A549 (cell line): Measurements from ENCODE around the gene ROR1. TPM values are rescaled to one million over a fixed set of nuclear protein-coding genes. Genes with fewer than 3 reads are reported as not detected.

Source experiments
- ATAC-seq, 2 experiments: fragments of 200-7000 bp in 1 of 2; fragments of >200 bp in 1 of 2; cut with Nextera tagmentation in 1 of 2; cut with Tn5 transposase in 1 of 2; 3 replicates each; pipeline versions ENCODE4 v1.8.0 to v1.9.1; 2018 to 2020; ENCODE audit warnings: mild to moderate bottlenecking in 1 of 2, moderate library complexity in 1 of 2
- CTCF ChIA-PET: fragments of 300-600 bp; sonication (Branson Sonifier 250); formaldehyde crosslinking; extraction: SDS; loops from one replicate; lab custom pipeline; 2021; ENCODE audit warnings: antibody characterized with exemption, inconsistent platforms; lab: Yijun Ruan, JAX
- POLR2A ChIA-PET: fragments of 350-600 bp; formaldehyde crosslinking; extraction: SDS; loops from one replicate; lab custom pipeline; 2021; ENCODE audit warnings: antibody characterized with exemption, inconsistent platforms; lab: Yijun Ruan, JAX
- DNase-seq, 2 experiments: peaks; one replicate each; pipeline versions ENCODE4 v3.0.0 to v3.0.0-alpha.2; 2011 to 2016; ENCODE audit warnings: low read depth in 1 of 2, low spot score in 1 of 2
- FAIRE-seq: peaks from 2 replicates; lab custom pipeline; 2011; peaks lifted over from hg19 to GRCh38; lab: Jason Lieb, UNC
- H3K27ac ChIP-seq, 2 experiments: fragments of >200 bp; sonication (Bioruptor Twin); formaldehyde crosslinking; 3 replicates each; pipeline ENCODE4 v1.5.1; 2016 to 2017
- H3K4me1 ChIP-seq: fragments of >200 bp; sonication (Bioruptor Twin); formaldehyde crosslinking; 3 replicates; pipeline ENCODE4 v1.6.1; 2016
- H3K4me2 ChIP-seq: fragments of >200 bp; sonication (Bioruptor Twin); formaldehyde crosslinking; 3 replicates; pipeline ENCODE4 v1.6.1; 2016
- H3K4me3 ChIP-seq: fragments of >200 bp; sonication (Bioruptor Twin); formaldehyde crosslinking; 3 replicates; pipeline ENCODE4 v1.5.1; 2016
- H3K9me3 ChIP-seq: fragments of >200 bp; sonication (Bioruptor Twin); formaldehyde crosslinking; 3 replicates; pipeline ENCODE4 v1.6.1; 2016
- ATOH8 ChIP-seq: fragments of 250-450 bp; sonication (Bioruptor Pico); IDR thresholded peaks from 2 replicates; pipeline ENCODE4 v1.5.0; 2020; ENCODE audit warnings: low read depth, mild to moderate bottlenecking, moderate library complexity
- BHLHE40 ChIP-seq: IDR thresholded peaks from 2 replicates; pipeline ENCODE4 v1.6.1; 2012; ENCODE audit warnings: low read depth, low read length, inconsistent platforms
- CBX8 ChIP-seq: fragments of 200-600 bp; sonication (generic); IDR thresholded peaks from 2 replicates; pipeline ENCODE4 v1.6.1; 2016
- CEBPB ChIP-seq, 2 experiments: fragments of >200 bp in 1 of 2; sonication (Bioruptor Twin) in 1 of 2; formaldehyde crosslinking in 1 of 2; IDR thresholded peaks; 2 replicates each; pipeline ENCODE4 v1.6.1; 2012 to 2016
- CHD2 ChIP-seq: fragments of 150-350 bp; IDR thresholded peaks from 2 replicates; pipeline ENCODE4 v1.6.1; 2014; ENCODE audit warnings: low read length; ENCODE audit not compliant: partially characterized antibody
- CHD4 ChIP-seq: fragments of 200-600 bp; sonication (generic); IDR thresholded peaks from 2 replicates; pipeline ENCODE4 v1.6.1; 2016; ENCODE audit warnings: antibody characterized with exemption, mild to moderate bottlenecking, borderline replicate concordance
- CTCF ChIP-seq: fragments of >200 bp; sonication (Bioruptor Twin); formaldehyde crosslinking; IDR thresholded peaks from 3 replicates; pipeline ENCODE4 v1.5.1; 2016
- FOSB ChIP-seq: fragments of 250-450 bp; sonication (Bioruptor Pico); IDR thresholded peaks from 2 replicates; pipeline ENCODE4 v1.5.0; 2020; ENCODE audit warnings: mild to moderate bottlenecking, moderate library complexity
- HEYL ChIP-seq: fragments of 250-450 bp; sonication (Bioruptor Pico); IDR thresholded peaks from 2 replicates; pipeline ENCODE4 v1.8.0; 2021; ENCODE audit warnings: mild to moderate bottlenecking, moderate library complexity
- HOXA7 ChIP-seq: fragments of 250-450 bp; sonication (Bioruptor Pico); IDR thresholded peaks from 2 replicates; pipeline ENCODE4 v1.5.0; 2020; ENCODE audit warnings: mild to moderate bottlenecking, moderate library complexity
- MAZ ChIP-seq: fragments of 150-350 bp; IDR thresholded peaks from 2 replicates; pipeline ENCODE4 v1.6.1; 2014; ENCODE audit warnings: antibody characterized with exemption, low read depth, low read length, borderline replicate concordance
- PHF8 ChIP-seq: fragments of 200-600 bp; sonication (generic); IDR thresholded peaks from 2 replicates; pipeline ENCODE4 v1.6.1; 2016; ENCODE audit warnings: low read depth, mild to moderate bottlenecking, antibody characterized with exemption, moderate library complexity, borderline replicate concordance
- POLR2A ChIP-seq: IDR thresholded peaks from 2 replicates; pipeline ENCODE4 v1.6.1; 2012; ENCODE audit warnings: mild to moderate bottlenecking, low read length
- POLR2AphosphoS2 ChIP-seq: conservative IDR thresholded peaks from 2 replicates; pipeline ENCODE4 v1.6.1; 2012; ENCODE audit warnings: low read length, improper control_type of control experiment, inconsistent platforms
- RNF2 ChIP-seq: fragments of 200-600 bp; sonication (generic); IDR thresholded peaks from 2 replicates; pipeline ENCODE4 v1.6.1; 2016; ENCODE audit warnings: low read depth, mild to moderate bottlenecking, antibody characterized with exemption, moderate library complexity, borderline replicate concordance
- SREBF2 ChIP-seq: fragments of 450-650 bp; IDR thresholded peaks from 2 replicates; pipeline ENCODE4 v1.6.1; 2014; ENCODE audit warnings: mild to moderate bottlenecking, moderate library complexity
- USF2 ChIP-seq: fragments of 450-650 bp; IDR thresholded peaks from 2 replicates; pipeline ENCODE4 v1.6.1; 2014; ENCODE audit warnings: antibody characterized with exemption
- WGBS: methylation state at CpG from one replicate; pipeline ENCODE4 v1.1.6; 2017; ENCODE audit errors: missing lambda C conversion rate; 5-methylcytosine and 5-hydroxymethylcytosine counted together
- polyA plus RNA-seq, 4 experiments: library from polyadenylated mRNA; depleted of rRNA in 3 of 4; stranded (reverse); fragments of >200 nt; fragmentation: RNase III in 1 of 4; extraction: RNeasy Plus Mini Kit Qiagen cat#74134 plus additional on column Dnase treatment in 1 of 4; gene quantifications; 2 replicates in 3 of 4; 3 replicates in 1 of 4; pipeline ENCODE4 v1.2.3, GENCODE V29; 2011 to 2017

The ROR1 gene
- polyA plus RNA-seq, 2 of the 4 experiments (the other 2 are of a cell fraction), result 6.5 to 19.0 TPM

- ATAC-seq (peak in 1 of 2 experiments; percentile 23; a peak in 2 of 6 replicates), FAIRE-seq (no peak), DNase-seq (no peak)
- no peak overlapping the region for H3K4me2 ChIP-seq
- peaks cover 8% of the 10 kb centered on the region; the same call in 2 of the 3 replicates for H3K4me1 ChIP-seq
- no peaks in the 10 kb centered on the region for H3K9me3 ChIP-seq
- ChIA-PET POLR2A (no interaction called here), CTCF (interaction anchor here (0.7 kb wide), 1 partner anchor 9 kb away, joined by 4 read pairs; no protein-coding TSS in a partner anchor)
- TF ChIP-seq MAZ, result no peak
- TF ChIP-seq ATOH8 (CRISPR knock-in tag), result no peak
- no peak for TF ChIP-seq BHLHE40
- no peak for TF ChIP-seq CTCF
- TF ChIP-seq HEYL, result no peak
- TF ChIP-seq CBX8, result no peak
- TF ChIP-seq POLR2AphosphoS2, result no peak
- no peak overlapping the region for H3K4me3 ChIP-seq
- 85% methylated on average over 2 of the region's 3 CpGs for WGBS
- H3K27ac ChIP-seq, result peak overlapping the region in 1 of 2 experiments; percentile 67; a peak in 3 of 6 replicates
Observed at GRCh38 chr1:63859480-63860275, 85.9 kb downstream of the ROR1 start.

- H3K4me2 ChIP-seq, result no peak overlapping the region
- DNase-seq, result no peak
- 94% methylated on average over 6 of the region's 6 CpGs for WGBS
- no peak overlapping the region for H3K4me3 ChIP-seq
- CTCF ChIA-PET, result interaction anchor here (0.6 kb wide), 1 partner anchor 11 kb away, joined by 3 read pairs; no protein-coding TSS in a partner anchor
- no peaks in the 10 kb centered on the region for H3K9me3 ChIP-seq
- ATAC-seq, result no peak
- H3K27ac ChIP-seq, result no peak overlapping the region
- POLR2A ChIA-PET, result no interaction called here
- no peak for FAIRE-seq
- peaks cover 13% of the 10 kb centered on the region; the same call in 2 of the 3 replicates for H3K4me1 ChIP-seq
- TF ChIP-seq POLR2A (no peak), CHD2 (no peak), CEBPB (IDR thresholded peaks at IDR 0.05) (no peak)
Observed at GRCh38 chr1:63861052-63861691, 87.4 kb downstream of the ROR1 start.

- H3K4me3 ChIP-seq, result no peak overlapping the region
- no peak overlapping the region for H3K27ac ChIP-seq
- ChIA-PET POLR2A (no interaction called here), CTCF (interaction anchor here (1.2 kb wide), 1 partner anchor 189 kb away, joined by 4 read pairs; no protein-coding TSS in a partner anchor)
- 78% methylated on average over 3 of the region's 3 CpGs for WGBS
- no peak for TF ChIP-seq POLR2A
- TF ChIP-seq FOSB, result no peak
- no peak for TF ChIP-seq PHF8
- no peak for TF ChIP-seq USF2
- no peak for TF ChIP-seq SREBF2
- no peak for TF ChIP-seq RNF2
- TF ChIP-seq HOXA7, result no peak
- TF ChIP-seq CHD4, result no peak
- H3K4me2 ChIP-seq, result no peak overlapping the region
- FAIRE-seq, result no peak
- ATAC-seq, result no peak
- peaks cover 28% of the 10 kb centered on the region for H3K4me1 ChIP-seq
- no peaks in the 10 kb centered on the region for H3K9me3 ChIP-seq
- no peak for DNase-seq
Observed at GRCh38 chr1:63863145-63863544, 89.3 kb downstream of the ROR1 start.
